Femur (tissue), 1 donor: Measurements from ENCODE around the gene PTK6.
"Not testable (repeated sequence)": the region's sequence is repeated elsewhere in the genome, so short reads cannot be mapped to it uniquely, and the experiment has no call there.

Source experiments
- DNase-seq: peaks from one replicate; pipeline ENCODE4 v3.0.0-alpha.2; 2017

PTK6 gene

GRCh38 chr20:63527184-63527583 is 10.0 kb downstream of the PTK6 start:
- DNase-seq = peak; percentile 10

DNA sequence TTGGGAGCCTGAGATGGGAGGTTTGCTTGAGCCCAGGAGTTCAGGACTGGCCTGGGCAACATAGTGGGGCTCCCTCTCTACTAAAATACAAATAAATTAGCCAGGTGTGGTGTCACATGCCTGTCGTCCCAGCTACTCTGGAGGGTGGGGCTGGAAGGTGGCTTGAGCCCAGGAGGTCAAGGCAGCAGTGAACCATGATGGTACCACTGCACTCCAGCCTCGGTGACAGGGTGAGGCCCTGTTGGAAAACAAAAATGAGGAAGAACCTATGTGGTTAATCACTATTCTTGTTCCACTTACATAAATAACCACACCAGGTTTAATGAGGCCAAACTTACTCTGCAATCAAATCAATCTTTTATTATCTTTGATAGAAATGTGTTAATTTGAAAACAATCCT is 11.2 kb downstream of the PTK6 start:
- peak; percentile 13 for DNase-seq

DNA sequence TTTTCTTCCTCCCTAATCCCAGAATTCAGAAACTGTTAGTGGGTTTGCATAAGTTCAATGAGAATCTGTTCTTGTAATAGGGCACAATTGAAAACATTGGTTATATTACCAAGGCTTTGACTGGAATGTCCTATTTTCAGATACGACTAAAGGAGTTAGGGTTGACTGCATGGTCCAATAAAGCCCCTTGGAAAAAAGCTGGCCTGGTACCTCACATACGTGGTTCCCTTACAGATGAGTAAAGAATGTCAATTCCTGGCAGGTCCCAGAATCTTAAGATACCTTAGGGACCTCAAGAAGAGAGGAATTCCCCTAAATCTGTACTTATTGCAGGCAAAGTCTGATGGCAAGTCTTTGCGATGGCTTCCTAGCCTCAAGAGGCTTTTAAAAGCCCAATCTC is 12.0 kb downstream of the PTK6 start:
- DNase-seq = no peak

- DNase-seq = peak; percentile 23
Observed at GRCh38 chr20:63522981-63523611, 14.1 kb downstream of the PTK6 start.

DNA sequence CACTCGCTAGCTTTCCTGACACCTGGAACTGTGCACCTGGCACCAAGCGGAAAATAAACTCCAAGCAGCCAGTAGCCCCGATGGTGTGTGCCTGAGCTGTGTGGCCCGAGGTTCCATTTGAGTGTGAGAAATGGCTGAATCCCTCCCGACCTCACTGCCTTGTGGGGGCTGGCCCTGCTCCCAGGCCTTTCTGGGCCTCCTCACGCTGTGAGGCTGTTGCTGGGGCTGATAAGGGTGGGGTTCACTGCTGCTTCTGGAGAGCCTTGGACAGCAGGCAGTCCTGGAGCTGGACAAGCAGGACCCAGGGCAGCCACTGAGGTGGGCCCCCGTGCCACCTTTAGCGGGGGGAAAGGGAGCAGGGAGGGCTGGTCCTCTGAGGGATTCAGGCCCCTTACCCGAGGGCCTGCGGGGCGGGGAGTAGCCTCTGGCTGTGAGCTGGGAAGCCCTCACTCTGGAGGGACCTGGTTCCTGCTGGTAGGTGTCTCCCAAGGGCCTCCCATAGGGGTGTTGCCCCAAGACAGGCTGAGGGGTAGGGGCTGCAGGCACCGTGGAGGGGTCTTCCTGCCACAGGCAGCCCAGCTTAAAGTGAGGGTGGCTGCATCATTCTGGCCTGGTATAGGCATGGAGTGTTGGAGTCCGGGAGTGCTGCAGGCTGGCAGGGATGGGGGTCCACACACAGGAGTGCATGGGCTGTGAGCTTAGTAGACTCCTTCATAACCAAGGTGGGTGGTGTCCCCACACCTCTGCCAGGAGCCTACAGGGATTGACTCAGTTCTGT is 14.9 kb downstream of the PTK6 start:
- peak; percentile 35 for DNase-seq

GRCh38 chr20:63521602-63522001 is 15.6 kb downstream of the PTK6 start:
- DNase-seq = peak; percentile 48

GRCh38 chr20:63520934-63521601 is 16.1 kb downstream of the PTK6 start:
- DNase-seq = peak; percentile 88

- peak; percentile 91 for DNase-seq
Observed at GRCh38 chr20:63520504-63520933, 16.7 kb downstream of the PTK6 start, which contains the start of gene PPDPF. TSS of gene PPDPF (plus strand) at chr20:63520765. CDS start at chr20:63521309, 544 bp downstream.

DNA sequence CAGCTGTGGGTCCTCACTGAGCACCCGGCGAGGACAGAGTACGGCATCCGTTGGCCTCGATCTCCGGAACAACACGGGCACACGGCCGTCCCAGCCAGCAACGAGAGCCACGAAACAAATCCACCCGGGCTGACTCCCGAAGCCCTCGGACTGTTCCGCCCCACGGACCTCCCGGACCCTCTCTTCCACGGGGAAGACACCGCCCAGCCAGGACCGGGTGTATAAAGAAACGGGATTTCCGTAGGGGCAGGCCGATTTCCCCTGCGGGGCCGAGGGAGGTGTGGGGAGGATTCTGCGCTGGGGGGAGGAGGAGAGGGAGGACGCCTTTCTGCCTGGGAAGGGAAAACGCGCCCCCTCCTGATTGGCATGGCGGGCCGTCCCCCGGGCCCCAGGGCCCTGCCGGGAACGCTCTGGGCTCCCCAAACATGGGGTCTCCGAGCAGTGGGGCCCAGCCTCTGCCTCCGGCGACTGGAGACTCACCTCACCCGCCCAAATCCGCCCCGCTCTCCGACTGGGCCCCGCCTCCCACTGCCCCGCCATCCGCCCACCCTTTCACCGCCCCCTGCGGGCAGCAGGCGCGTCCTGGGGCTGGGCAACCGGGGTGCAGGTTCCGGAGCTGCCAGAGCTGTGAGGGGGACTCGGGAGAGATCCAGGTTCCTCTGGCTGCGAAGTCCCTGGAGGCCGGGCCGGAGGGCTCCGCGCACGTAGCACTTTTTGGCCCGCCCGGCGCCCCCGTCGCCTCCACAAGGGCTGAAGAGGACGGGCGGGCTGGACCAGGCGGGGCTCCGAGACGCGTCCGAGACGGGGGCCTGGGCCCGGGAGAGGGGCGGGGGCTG is 17.3 kb downstream of the PTK6 start:
- DNase-seq = peak; percentile 81

DNA sequence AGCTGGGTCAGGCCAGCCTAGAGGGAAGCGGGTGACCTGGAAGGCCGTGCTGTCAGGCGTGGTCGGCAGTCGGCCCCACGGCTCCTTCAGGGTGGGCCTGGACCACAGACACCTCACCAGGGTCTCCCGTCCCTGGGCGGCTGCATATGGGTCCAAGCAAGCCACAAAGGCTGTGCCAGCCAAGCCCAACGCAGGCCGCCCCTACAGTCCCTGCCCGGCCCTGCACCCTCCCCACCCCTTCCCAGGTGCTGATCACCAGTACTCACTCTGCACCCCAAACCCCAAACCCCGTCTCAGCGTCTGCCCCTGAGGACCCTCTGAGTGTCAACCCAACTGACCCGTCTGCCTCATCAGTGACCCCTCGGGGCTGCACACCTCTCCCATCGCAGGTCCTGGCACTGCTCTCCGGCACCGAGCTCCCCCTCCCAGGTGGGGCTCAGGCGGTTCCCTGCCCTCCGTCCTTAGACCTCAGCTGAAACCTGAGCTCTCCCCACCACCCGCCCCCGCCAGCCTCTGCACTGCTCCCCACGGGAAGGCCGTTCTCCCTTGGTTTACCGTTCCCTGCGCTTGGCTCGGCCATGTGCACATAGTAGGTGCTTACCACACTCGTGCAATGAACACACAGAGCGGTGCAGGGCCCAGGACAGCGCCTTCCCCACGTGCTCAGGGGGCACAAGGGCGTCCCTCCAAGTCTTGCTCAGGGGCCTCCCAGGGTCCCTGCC is 18.1 kb downstream of the PTK6 start:
- peak; percentile 42 for DNase-seq

DNA sequence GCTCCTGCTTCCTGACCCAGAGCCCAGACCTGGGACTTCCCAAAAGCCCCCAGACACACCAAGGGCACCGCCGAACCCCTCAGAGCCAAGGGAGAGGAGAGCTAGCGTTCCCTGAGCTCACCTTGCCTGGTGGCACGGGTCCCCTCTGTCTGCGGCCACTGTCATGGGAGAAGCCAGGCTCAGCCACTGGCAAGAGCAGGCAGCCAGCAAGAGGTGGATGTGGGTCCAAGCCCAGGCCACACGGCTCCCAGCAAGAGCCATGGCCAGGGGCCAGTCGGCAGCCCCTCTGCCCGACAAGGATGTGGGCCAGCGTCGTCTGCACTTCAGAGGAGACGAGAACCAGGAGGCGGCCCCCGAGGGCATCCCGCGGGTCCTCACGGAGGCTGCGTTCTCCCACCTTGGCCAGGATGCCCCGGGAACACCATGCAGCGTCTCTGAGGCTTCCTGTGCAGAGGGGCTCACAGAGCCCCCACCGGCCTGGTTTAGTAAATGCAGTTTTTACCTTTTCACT is 18.8 kb downstream of the PTK6 start:
- peak; percentile 24 for DNase-seq

DNA sequence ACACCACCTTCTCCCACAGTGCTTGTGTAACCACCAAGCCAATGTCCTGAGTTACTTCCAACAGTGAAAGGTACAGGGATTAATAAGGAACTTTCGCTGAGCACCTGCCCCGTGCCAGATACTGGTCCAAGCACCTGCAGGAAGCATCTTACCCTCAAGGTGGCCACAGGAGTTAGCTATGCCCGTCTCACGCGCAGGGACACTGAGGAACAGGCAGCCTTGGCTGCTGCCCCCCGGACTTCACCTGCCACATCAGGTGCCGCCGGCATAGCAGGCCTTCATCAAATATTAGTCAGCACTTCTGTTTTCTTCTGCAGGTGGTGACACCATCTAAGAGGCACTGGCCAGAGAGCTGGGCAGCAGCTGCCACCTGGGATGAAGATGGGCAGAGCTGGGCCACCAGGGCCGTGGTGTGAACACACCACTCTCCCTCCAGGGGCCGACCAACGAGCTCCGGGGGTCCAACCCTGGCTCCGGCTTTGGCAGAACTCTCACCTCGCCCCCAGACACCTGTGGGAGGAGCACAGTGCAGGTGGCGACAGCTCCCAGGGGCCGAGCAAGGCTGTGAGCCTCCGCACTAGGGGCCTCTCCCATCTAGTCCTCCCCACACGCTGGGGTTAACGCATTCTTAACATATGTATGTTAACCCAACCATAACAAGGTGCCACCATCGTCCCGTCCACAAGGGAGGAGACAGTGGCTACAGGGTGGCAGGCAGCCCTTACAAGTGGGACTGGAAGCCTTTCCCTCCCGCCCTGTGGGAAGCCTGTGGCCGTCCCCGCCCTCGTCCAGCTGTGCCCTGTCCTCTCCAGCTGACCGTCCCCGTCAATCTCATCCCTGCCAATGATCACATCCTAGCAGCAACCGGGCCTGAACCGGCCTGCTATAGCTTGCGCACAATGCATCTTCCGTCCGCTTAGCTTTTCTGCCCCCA is 19.5 kb downstream of the PTK6 start:
- DNase-seq = peak; percentile 39

DNA sequence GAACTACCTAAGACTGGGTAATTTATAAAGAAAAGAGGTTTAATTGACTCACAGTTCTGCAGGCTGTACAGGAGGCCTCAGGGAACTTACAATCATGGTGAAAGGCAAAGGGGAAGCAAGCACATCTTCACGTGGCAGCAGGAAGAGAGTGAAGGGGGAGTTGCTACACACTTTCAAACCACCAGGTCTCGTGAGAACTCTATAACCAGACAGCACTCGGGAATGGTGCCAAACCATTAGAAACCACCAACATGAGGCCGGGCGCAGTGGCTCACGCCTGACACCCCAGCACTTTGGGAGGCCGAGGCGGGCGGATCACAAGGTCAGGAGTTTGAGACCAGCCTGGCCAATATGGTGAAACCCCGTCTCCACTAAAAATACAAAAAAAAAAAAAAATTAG is 22.7 kb downstream of the PTK6 start:
- DNase-seq = not testable (repeated sequence)

DNA sequence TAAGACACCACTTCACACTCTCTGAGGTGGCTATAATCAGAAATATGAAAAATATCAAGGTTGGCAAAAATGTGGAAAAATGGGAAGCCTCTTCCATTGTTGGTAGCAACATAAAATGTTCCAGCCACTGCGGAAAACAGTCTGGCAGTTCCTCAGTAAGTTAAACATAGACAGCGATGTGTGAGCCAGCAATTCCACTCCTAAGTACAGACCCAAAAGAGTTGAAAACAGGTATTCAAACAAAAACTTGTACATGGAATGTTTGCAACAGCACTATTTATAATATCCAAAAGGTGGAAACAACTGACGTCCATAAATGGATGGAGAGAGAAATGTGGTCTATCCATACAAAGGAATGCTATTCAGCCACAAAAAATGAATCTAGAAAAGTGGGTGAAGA is 24.0 kb downstream of the PTK6 start:
- DNase-seq = no peak

- DNase-seq = no peak
Observed at GRCh38 chr20:63509088-63509564, 28.1 kb downstream of the PTK6 start.

GRCh38 chr20:63508072-63508768 is 29.0 kb downstream of the PTK6 start:
- DNase-seq = no peak

DNA sequence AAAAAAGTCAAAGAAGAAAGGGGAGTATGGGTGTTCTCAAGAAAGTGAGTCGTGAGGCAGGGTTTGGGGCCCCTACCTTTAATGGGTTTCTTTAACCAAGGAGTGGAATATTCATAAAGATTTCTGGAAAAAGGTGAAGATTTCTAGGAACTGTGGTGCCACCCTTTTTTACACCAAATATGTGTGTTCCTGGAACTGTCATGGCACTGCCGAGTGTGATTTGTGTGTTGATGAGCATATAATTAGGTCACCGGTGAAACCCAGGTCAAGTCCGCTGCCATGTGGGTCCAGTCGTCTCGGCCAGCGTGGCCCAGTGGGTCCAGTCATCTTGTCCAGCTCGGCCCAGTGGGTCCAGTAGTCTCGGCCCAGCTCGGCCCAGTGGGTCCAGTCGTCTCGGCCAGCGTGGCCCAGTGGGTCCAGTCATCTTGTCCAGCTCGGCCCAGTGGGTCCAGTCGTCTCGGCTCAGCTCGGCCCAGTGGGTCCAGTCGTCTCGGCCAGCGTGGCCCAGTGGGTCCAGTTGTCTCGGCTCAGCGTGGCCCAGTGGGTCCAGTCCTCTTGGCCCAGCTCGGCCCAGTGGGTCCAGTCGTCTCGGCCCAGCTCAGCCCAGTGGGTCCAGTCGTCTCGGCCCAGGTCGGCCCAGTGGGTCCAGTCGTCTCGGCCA is 30.0 kb downstream of the PTK6 start:
- DNase-seq = no peak

GRCh38 chr20:63505723-63506122 is 31.5 kb downstream of the PTK6 start:
- no peak for DNase-seq

DNA sequence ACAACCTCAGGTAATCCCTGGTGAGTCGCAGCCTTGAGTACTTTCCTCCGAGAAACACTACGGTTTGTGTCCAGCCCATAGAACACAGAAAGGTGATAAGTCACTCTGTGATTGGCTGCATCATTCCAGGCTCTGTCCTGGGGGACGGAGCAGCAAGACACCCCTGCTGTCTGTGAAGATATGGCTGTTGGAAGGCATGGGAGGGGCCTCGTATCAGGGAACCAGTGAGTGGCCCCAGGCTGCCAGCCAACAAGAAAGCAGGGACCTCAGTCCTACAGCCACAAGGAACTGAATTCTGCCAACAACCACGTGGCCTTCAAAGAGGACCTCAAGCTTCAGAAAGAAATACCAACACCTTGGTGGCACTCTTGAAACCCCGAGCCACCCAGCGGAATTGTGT is 31.9 kb downstream of the PTK6 start:
- no peak for DNase-seq
